HL-60 (cell line): Measurements from ENCODE around the gene VRK2.

ENCODE experiments used
- DNase-seq, 2 experiments: peaks; one replicate each; pipeline ENCODE4 v3.0.0-alpha.2; 2010 to 2020; ENCODE audit warnings: low read depth in 1 of 2, low spot score in 1 of 2
- H3K27ac ChIP-seq: fragments of 250-450 bp; sonication (Bioruptor Pico); replicated peaks from 2 replicates; pipeline ENCODE4 v1.5.1; 2020; ENCODE audit warnings: mild to moderate bottlenecking, moderate library complexity
- H3K27me3 ChIP-seq: fragments of 250-450 bp; sonication (Bioruptor Pico); 2 replicates; pipeline ENCODE4 v1.5.1; 2021; ENCODE audit warnings: mild to moderate bottlenecking, moderate library complexity; ENCODE audit not compliant: insufficient read depth, poor library complexity, severe bottlenecking
- H3K4me3 ChIP-seq: replicated peaks from 2 replicates; pipeline ENCODE4 v1.5.1; 2011; ENCODE audit warnings: mild to moderate bottlenecking, control low read depth, low read length; ENCODE audit not compliant: insufficient read depth
- CTCF ChIP-seq: IDR thresholded peaks from one replicate; pipeline ENCODE4 v1.5.1; 2011; ENCODE audit warnings: low read length, control low read depth, inconsistent platforms; ENCODE audit not compliant: insufficient read depth
- GABPA ChIP-seq: IDR thresholded peaks from 2 replicates; pipeline ENCODE4 v1.6.1; 2012; ENCODE audit warnings: low read depth
- POLR2AphosphoS5 ChIP-seq: IDR thresholded peaks from 2 replicates; pipeline ENCODE4 v1.6.1; 2012; ENCODE audit warnings: low read depth
- REST ChIP-seq: IDR thresholded peaks from 2 replicates; pipeline ENCODE4 v1.6.1; 2012; ENCODE audit warnings: low read depth; ENCODE audit not compliant: insufficient replicate concordance
- SPI1 ChIP-seq: IDR thresholded peaks from 2 replicates; pipeline ENCODE4 v1.6.1; 2012; ENCODE audit warnings: low read depth, mild to moderate bottlenecking, borderline replicate concordance

Gene VRK2

GRCh38 chr2:58010599-58010998 lies 36.0 kb upstream of the VRK2 start:
- no peaks in the 10 kb centered on the region for H3K27me3 ChIP-seq
- no peak overlapping the region for H3K4me3 ChIP-seq
- no peak for DNase-seq
- no peak overlapping the region for H3K27ac ChIP-seq
- no peak for TF ChIP-seq REST
- TF ChIP-seq CTCF, result no peak
- no peak for TF ChIP-seq SPI1
- no peak for TF ChIP-seq GABPA
- TF ChIP-seq POLR2AphosphoS5, result no peak

GRCh38 chr2:58019229-58019628 lies 27.4 kb upstream of the VRK2 start:
- no peak overlapping the region for H3K4me3 ChIP-seq
- DNase-seq, result no peak
- TF ChIP-seq SPI1 (no peak), GABPA (no peak), REST (no peak), CTCF (no peak), POLR2AphosphoS5 (no peak)
- H3K27me3 ChIP-seq, result no peaks in the 10 kb centered on the region
- H3K27ac ChIP-seq, result no peak overlapping the region

- H3K27me3 ChIP-seq, result no peaks in the 10 kb centered on the region
- H3K27ac ChIP-seq, result no peak overlapping the region
- TF ChIP-seq POLR2AphosphoS5 (no peak), REST (no peak), CTCF (no peak)
- DNase-seq, result no peak
- H3K4me3 ChIP-seq, result no peak overlapping the region
These were observed 21.3 kb upstream of the VRK2 start for GRCh38 chr2:58025150-58025933.
